ENCODE results near the gene FIBCD1.

DNA sequence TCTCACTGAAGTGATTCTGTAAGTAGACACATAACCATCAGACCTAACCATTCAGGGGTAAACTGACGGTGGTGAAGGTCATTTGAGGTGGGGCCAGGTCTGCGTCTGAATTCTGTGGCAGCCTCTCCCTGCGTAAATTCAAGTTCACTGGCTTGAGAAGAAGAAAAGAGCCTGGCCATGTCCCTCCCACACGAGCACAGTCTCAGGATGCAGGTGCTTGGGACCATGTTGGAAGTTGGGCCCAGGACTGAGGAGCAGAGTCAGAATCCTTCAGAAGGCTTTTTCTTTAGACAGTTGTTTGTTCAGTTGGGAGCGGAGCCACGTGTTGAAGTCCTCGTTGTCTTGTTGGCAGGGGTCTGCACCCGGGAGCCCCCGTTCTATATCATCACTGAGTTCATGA, 66.5 kb downstream of the FIBCD1 start:
- TF ChIP-seq, protein P1, sequence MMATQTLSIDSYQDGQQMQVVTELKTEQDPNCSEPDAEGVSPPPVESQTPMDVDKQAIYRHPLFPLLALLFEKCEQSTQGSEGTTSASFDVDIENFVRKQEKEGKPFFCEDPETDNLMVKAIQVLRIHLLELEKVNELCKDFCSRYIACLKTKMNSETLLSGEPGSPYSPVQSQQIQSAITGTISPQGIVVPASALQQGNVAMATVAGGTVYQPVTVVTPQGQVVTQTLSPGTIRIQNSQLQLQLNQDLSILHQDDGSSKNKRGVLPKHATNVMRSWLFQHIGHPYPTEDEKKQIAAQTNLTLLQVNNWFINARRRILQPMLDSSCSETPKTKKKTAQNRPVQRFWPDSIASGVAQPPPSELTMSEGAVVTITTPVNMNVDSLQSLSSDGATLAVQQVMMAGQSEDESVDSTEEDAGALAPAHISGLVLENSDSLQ (IDR thresholded peaks at IDR 0.05): no peak
- TF ChIP-seq BHLHE40 (IDR thresholded peaks at IDR 0.05; ENCODE audit: borderline replicate concordance) (no peak), HDGF (IDR thresholded peaks at IDR 0.05; ENCODE audit: borderline replicate concordance) (no peak), FOXM1 (IDR thresholded peaks at IDR 0.05; ENCODE audit: borderline replicate concordance) (no peak), CTBP1 (IDR thresholded peaks at IDR 0.05; ENCODE audit: borderline replicate concordance) (no peak), FOXA1 (IDR thresholded peaks at IDR 0.05) (no peak)
